ENCODE data around the gene CCDC51.
"Not testable (repeated sequence)": the region's sequence is repeated elsewhere in the genome, so short reads cannot be mapped to it uniquely, and the experiment has no call there.

Gene CCDC51

DNA sequence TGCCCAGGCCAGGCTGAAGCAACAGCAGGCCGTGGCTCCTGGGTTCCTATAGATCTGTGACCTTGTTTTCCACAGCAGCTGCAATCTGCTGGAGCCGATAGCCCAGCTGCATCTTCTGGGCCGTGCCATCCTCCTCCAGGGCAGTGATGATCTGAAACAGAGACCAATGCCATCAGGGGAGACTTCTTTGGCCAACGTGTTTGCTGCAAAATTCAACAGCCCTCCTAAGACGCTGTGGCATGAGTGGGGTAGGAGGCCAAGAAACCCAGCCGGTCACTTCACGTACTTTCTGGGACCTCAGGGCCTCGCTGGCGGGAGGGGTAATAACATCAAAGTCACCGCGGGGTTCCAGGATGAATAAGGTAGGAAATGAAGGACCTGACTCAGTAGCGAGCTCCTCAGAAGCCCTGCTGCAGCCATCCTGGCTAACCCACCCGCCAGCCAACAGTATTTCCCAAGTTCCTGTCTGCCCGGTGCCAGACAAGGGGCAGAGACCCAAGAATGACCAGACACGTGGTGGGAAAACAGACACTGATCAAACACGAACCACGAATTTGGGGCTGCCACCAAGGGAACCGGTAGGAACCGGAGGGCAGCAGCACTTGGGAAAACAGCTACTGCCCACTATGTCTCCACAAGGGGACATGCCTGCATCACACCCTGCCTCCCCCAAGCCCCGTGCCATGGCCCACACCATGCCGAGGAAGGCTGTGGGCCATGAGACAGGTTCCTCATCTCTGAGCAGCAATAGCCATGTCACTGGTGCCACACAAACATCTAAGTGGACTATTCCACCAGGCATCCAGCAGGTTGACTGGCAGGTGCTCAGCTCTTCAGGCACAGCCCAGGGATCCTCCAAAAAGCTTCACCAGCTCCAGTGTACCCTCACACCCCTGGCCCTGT lies 35.2 kb downstream of the CCDC51 start:
- DNase-seq: no peak

DNA sequence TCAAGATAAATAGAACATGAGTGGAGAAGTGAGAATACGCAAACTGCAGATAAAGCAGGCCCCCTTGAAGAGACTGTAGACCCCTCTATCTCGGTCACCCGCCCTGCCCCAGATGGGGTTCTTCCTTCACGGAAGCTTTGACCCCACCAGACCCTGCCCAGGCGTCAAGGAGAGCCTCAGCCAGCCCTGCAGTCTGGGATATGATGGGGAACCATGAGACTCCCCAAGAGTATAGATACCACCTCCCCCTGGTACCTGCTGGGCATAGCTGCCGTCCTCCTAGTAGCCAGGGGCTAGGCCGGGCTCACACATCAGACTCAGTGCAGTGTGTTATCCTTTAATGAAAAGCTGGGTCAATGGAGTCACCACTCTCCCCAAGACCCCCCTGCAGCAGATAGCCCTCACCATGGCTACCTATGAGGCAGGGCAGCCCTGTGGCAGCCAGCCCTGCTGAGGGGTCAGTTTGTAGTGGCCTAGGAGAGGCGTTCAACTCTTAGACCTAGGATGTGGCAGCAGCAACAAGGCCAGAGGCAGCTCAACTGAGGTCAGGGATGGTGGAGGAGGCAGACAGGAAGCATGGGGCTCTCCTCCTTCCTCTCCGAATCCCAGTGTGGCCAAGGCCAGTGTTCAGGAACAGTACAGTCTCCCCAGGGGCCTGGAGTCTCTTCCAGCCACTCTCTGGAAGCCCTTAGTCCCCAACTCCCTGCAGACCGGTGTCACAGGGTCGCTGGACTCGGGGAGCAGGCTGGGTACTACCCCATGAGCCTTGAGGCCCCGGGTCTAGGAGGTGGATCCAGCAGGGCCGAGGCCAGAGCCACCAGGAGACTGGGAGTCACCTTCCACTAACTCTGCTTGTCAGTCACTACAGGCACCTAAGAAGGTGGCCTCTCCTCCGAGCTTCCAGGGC lies 36.1 kb downstream of the CCDC51 start:
- no peak for DNase-seq

DNA sequence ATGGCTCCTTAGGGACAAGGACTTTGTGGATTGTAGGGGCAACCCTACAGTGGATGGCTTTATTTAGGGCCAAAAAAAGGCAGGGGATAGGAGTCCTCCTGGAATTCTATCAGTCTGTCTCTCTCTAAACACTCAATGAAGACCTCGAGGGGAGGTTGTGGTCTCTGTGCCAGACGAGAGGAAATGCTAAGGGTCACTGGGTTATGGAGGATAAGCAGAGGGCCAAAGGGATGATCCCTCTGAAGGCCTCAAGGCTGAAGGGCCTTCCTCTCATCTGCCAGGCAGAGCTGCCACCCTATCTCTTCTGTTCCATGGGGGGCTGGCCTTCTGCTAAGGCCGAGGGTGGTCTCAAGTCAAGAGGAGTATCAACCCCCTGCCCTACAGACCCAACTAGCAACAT lies 37.0 kb downstream of the CCDC51 start:
- no peak for DNase-seq

DNA sequence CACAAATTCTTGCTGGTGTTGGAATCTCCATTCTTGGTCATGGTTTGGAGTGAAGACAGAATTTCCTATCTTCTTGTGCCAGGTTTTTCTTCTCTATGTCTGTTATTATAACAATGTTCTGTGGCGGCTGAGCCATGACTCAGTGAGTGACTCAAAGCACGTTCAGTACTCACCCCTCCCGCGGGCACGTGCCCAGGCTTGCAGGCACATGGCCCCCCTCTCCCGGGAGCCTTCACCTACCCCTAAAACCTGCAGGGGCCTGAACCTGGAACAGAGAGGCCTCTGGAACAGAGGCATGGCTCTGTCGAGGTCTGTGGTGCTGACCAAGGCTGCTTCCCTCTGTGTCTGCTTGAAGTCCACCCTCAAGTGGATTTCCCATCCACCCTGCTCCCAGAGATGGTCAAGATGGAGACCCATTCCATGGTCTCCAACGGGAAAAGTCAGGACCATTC lies 37.6 kb downstream of the CCDC51 start:
- no peak for DNase-seq

DNA sequence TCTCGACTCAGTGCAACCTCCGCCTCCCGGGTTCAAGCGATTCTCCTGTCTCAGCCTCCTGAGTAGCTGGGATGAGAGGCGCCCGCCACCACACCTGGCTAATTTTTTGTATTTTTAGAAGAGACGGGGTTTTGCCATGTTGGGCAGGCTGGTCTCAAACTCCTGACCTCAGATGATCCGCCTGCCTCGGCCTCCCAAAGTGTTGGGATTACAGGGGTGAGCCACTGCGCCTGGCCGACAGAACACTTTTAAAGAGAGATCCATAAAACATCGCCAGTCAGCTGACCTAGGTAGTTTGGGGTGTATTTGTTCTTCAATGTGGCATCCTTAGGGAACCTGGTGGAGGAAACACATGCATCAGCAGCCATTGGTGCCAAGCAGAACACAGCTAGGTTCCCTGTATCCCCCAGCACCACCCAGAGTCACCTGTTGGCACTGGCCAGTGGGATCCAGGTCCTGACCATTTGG lies 38.5 kb downstream of the CCDC51 start:
- DNase-seq: not testable (repeated sequence)

DNA sequence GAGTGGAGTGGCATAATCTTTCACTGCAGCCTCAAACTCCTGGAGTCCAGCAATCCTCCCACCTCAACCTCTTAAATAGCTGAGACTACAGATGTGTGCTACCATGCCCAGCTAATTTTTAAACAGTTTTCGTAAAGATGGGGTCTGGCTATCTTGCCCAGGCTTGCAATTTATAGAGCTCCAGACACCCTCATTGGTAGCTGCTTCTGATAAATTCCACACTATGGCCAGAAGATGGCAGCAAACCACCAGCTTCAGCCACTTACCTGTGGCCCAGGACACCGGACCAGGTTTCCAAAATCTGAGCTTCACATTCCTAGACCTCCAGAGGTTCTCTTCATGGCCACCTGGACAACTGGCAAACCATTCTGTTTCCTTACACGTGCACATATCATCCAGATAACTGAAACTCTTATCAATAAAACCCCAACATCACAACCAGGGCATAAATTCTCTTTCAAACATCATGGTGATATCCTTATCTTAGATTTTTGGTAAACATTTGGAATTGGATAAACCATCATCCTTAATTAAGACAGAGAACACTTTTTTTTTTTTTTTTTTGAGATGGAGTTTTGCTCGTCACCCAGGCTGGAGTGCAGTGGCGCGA lies 39.0 kb downstream of the CCDC51 start:
- no peak for DNase-seq

DNA sequence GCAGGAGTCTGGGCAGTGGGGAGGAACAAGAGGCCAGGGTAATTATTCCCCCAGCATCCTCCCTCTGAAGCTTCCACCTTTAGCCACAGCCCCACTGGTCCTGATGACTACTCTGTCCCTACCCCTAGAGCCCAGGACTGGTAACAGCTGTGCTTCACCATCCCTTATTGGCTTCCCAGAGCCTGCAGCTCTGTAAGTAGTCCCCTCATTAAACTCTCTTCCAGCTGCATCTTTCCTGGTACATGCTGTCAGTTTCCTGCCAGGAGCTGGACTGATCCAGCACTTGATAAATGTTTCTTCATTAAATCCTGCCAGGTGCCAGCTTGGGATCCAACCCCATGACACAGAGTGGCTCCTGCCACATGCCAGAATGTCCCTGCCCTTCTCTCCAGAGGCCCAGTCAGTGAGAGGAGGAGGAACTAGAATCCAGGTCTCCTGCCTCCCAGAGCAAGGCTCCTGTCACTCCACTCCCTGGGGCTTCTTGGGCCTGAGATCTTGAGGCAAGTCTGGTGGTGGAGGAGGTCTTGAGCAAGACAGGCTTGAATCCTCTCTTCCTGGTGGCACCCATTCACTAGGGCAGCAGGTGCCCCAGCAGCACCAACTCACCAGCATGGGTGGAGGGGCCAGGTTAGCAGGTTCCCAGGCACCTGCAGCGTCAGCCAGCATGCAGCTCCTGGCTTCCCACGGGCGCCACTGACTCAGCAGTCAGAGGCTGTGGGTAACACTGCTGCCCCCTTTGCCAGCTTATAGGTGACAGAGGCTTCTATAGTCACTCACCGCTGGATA lies 40.3 kb downstream of the CCDC51 start:
- DNase-seq: no peak

DNA sequence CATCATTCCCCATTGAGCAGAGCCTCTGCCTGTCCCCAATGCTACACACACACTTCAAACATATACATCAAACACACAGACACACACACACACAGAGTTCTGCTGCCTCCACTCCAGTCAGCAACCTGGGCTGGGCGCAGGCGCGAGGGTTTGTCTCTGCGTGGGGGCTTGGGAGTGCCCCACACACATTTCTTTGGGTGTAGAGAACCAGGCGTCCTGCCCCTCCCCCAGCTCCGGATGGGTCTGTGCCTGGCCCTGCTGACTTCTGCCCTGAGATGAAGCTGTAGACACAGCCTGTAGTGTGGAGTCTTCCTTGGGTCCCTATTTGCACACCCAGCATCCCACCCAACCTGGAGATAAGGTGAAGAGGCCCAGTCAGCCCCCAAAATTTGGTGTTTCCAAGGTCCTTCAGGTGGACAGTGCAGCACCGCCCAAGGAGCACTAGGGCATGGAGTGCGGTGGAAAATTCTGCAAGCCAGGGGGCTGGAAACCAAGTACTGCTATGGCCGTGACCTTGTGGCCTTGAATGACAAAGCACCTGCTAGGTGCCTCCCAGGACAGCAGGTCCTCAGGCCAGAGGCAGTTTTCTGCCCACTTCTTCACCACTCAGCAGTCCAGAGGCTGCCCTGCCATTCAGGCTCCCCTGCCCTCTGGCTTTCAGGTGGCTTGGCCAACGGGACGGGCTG lies 41.1 kb downstream of the CCDC51 start:
- no peak for DNase-seq

DNA sequence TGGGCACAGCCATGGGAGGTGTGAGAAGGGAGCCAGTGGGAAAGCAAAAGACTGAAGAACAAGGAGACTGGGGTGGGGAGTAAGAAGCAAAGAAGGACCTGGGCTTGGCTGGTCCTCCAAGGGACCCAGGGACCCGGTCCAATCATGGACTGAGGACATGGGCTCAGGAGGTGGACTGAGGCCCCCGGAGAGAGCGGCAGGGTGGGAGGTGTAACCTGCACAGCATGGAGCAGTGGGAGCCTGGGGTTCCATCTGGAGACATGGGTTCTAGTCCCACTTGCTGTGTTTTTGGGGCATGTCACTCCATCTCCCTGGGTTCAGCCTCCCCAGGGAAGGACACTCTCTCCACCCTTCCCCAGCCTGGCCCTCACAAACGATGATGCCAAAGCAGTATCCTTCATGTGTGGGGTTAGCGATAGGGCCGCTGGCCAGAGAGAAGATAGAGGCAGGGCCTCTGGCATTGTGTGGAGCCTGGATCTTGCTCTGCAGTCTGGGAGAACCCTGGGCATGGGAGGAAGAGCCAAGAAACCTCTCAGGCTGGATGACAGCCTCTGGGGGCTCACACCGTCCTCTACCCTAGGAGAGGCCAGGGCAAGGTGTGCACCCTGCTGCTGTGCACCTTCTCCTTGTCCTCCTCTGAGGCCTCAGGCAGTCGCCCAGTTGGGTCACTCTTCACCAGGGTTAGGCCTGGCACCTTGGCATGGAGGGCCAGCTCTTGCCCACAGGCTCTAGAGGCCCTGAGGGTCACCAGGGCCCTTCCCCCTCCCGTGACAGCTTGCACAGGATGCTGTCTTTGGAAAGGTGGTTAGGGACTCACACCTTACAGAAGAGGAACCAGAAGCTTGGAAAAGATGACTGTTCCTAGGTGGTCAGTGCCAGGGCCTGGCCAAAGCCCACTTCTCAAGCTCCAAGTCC lies 41.9 kb downstream of the CCDC51 start:
- no peak for DNase-seq

DNA sequence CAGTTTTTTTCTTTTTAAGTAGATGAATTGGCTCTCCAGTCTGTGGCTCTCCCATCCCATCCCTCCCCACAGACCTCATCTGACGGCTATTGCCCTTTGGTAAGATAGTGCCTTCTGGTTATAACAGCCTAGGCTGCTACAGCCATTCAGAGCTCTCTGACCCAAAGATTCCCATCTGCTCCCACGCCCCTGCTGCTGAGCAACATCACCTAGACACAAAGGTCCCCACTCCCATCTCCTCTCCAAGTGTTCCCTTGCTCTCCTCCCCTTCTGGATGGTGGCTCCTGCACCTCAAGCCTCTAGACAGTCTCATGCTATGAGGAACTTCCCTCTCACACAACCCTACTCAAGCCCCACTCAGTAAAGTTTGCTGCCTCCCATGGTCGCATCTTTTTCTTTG lies 44.2 kb downstream of the CCDC51 start:
- DNase-seq: no peak

DNA sequence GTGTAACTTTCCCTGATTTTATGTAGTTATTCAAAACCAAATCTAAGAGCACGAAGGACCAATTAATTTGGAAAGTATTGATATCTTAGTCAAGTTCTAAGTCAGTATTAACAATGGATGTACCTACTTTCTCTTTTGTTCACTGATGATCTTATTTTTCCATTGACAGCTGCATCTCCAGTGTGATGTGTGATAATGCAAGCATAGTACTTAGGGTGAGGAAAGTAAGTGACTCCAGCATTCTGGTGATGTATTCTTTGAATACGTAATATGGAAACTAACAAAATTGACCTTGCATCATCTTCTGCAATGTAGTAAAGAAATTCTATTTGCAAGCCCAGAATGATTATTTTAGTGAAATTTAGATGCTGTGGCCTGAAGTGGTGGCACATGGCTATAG lies 45.5 kb downstream of the CCDC51 start:
- no peak for DNase-seq

DNA sequence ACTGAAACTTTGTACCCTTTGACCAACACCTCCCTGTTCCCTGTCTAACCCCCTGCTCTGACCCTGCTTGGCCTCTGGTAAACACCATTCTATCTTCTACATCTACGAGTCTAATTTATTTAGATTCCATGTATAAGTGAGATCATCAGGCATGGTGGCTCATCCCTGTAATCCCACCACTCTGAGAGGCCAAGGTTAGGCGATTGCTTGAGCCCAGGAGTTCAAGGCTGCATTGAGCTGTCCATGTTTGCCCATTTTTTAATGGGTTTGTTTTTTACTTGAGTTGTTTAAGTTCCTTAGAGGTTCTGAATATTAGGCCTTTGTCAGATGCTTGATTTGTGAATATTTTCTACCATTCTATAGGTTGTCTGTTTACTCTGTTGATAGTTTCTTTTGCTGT lies 51.0 kb downstream of the CCDC51 start:
- no peak for DNase-seq

DNA sequence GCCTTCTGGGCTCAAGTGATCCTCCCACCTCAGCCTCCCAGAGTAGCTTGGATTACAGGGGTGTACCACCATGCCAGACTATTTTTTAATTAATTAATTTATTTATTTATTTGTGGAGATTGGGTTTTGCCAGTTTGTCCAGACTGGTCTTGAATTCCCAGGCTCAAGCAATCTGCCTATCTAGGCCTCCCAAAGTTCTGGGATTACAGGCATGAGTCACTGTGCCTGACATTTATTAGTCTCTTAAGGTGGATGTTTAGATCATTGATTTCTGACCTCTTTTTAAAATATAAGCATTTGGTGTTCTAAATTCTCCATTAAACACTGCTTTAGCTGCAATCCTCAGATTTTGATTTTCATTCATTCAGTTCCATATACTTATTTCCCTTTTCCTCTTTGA lies 52.3 kb downstream of the CCDC51 start:
- no peak for DNase-seq

Data from NCI-H2081 treated with DMSO at 0.1 percent for 48 hours (cell line).